HUES48 (cell line): ENCODE results near the gene ECM1.

ENCODE experiments used
- H3K27ac ChIP-seq: one replicate; pipeline ENCODE4 v1.7.0; 2013; ENCODE audit warnings: low read depth, low read length, inconsistent platforms
- H3K27me3 ChIP-seq: 2 replicates; pipeline ENCODE4 v1.6.1; 2013; ENCODE audit warnings: mild to moderate bottlenecking, low read length; ENCODE audit not compliant: control insufficient read depth, insufficient read depth
- H3K36me3 ChIP-seq: 2 replicates; pipeline ENCODE4 v1.6.1; 2013; ENCODE audit warnings: low read length; ENCODE audit not compliant: control insufficient read depth, insufficient read depth
- H3K4me1 ChIP-seq: 2 replicates; pipeline ENCODE4 v1.6.1; 2013; ENCODE audit warnings: mild to moderate bottlenecking, low read length; ENCODE audit not compliant: control insufficient read depth, insufficient read depth
- H3K4me3 ChIP-seq: 2 replicates; pipeline ENCODE4 v1.5.1; 2013; ENCODE audit warnings: mild to moderate bottlenecking, low read depth, low read length
- H3K9ac ChIP-seq: 2 replicates; pipeline ENCODE4 v1.6.1; 2013; ENCODE audit warnings: mild to moderate bottlenecking, low read depth, low read length, moderate library complexity
- H3K9me3 ChIP-seq: 2 replicates; pipeline ENCODE4 v1.6.1; 2013; ENCODE audit warnings: low read length; ENCODE audit not compliant: control insufficient read depth, insufficient read depth

ECM1 gene

GRCh38 chr1:150512846-150513245 lies 4.9 kb downstream of the ECM1 start:
- H3K27ac ChIP-seq: no peak overlapping the region
- H3K36me3 ChIP-seq: no peaks in the 10 kb centered on the region
- H3K9me3 ChIP-seq: no peaks in the 10 kb centered on the region
- no peaks in the 10 kb centered on the region for H3K27me3 ChIP-seq
- 0 out of 2 replicates have a peak, but pooled peaks cover 5% of the 10 kb centered on the region for H3K4me1 ChIP-seq
- no peak overlapping the region for H3K4me3 ChIP-seq
- H3K9ac ChIP-seq: no peak overlapping the region

- Histone ChIP-seq H3K27ac (no peak overlapping the region), H3K4me3 (no peak overlapping the region), H3K36me3 (no peaks in the 10 kb centered on the region), H3K9ac (no peak overlapping the region), H3K9me3 (no peaks in the 10 kb centered on the region), H3K27me3 (no peaks in the 10 kb centered on the region), H3K4me1 (0 out of 2 replicates have a peak, but pooled peaks cover 5% of the 10 kb centered on the region)
Observed at GRCh38 chr1:150513351-150513791, 5.5 kb downstream of the ECM1 start.

- no peaks in the 10 kb centered on the region for H3K9me3 ChIP-seq
- H3K27ac ChIP-seq: no peak overlapping the region
- H3K9ac ChIP-seq: no peak overlapping the region
- H3K27me3 ChIP-seq: no peaks in the 10 kb centered on the region
- no peaks in the 10 kb centered on the region for H3K36me3 ChIP-seq
- 0 out of 2 replicates have a peak, but pooled peaks cover 5% of the 10 kb centered on the region for H3K4me1 ChIP-seq
- H3K4me3 ChIP-seq: no peak overlapping the region
Observed at GRCh38 chr1:150514260-150514659, 6.4 kb downstream of the ECM1 start.

- H3K27me3 ChIP-seq: no peaks in the 10 kb centered on the region
- no peaks in the 10 kb centered on the region for H3K36me3 ChIP-seq
- H3K27ac ChIP-seq: peak overlapping the region; percentile 75
- H3K4me3 ChIP-seq: peak overlapping the region; percentile 87
- H3K9me3 ChIP-seq: no peaks in the 10 kb centered on the region
- peak overlapping the region; percentile 50 for H3K9ac ChIP-seq
- 0 out of 2 replicates have a peak, but pooled peaks cover 5% of the 10 kb centered on the region for H3K4me1 ChIP-seq
Observed at GRCh38 chr1:150514913-150515327, 7.0 kb downstream of the ECM1 start.

- H3K27ac ChIP-seq: peak within 1 kb of the TSS; percentile 75
- H3K9me3 ChIP-seq: no peaks in the 10 kb centered on the region
- 0 out of 2 replicates have a peak, but pooled peaks cover 5% of the 10 kb centered on the region for H3K4me1 ChIP-seq
- H3K36me3 ChIP-seq: no peaks in the 10 kb centered on the region
- peak within 1 kb of the TSS; percentile 59 for H3K9ac ChIP-seq
- H3K27me3 ChIP-seq: no peaks in the 10 kb centered on the region
- peak within 1 kb of the TSS; percentile 87 for H3K4me3 ChIP-seq
Observed at GRCh38 chr1:150515328-150516049, 7.6 kb downstream of the ECM1 start, which contains the start of gene FALEC. Gene FALEC (plus strand): TSS chr1:150515752.

GRCh38 chr1:150516050-150516591 lies 8.2 kb downstream of the ECM1 start:
- H3K27me3 ChIP-seq: no peaks in the 10 kb centered on the region
- 0 out of 2 replicates have a peak overlapping the region, but pooled peaks have one; percentile 3 for H3K9ac ChIP-seq
- 0 out of 2 replicates have a peak, but pooled peaks cover 5% of the 10 kb centered on the region for H3K4me1 ChIP-seq
- peak overlapping the region; percentile 87 for H3K4me3 ChIP-seq
- H3K27ac ChIP-seq: peak overlapping the region; percentile 22
- no peaks in the 10 kb centered on the region for H3K9me3 ChIP-seq
- H3K36me3 ChIP-seq: no peaks in the 10 kb centered on the region

- Histone ChIP-seq H3K36me3 (no peaks in the 10 kb centered on the region), H3K27ac (peak overlapping the region; percentile 22), H3K4me1 (0 out of 2 replicates have a peak, but pooled peaks cover 5% of the 10 kb centered on the region), H3K9me3 (no peaks in the 10 kb centered on the region), H3K4me3 (peak overlapping the region; percentile 87), H3K9ac (no peak overlapping the region), H3K27me3 (no peaks in the 10 kb centered on the region)
Observed at GRCh38 chr1:150516616-150517015, 8.7 kb downstream of the ECM1 start.

GRCh38 chr1:150521196-150521968 lies 13.5 kb downstream of the ECM1 start:
- H3K4me1 ChIP-seq: 0 out of 2 replicates have a peak, but pooled peaks cover 3% of the 10 kb centered on the region
- no peak overlapping the region for H3K27ac ChIP-seq
- H3K4me3 ChIP-seq: no peak overlapping the region
- H3K9ac ChIP-seq: no peak overlapping the region
- no peaks in the 10 kb centered on the region for H3K27me3 ChIP-seq
- no peaks in the 10 kb centered on the region for H3K36me3 ChIP-seq
- no peaks in the 10 kb centered on the region for H3K9me3 ChIP-seq

- Histone ChIP-seq H3K27me3 (no peaks in the 10 kb centered on the region), H3K36me3 (no peaks in the 10 kb centered on the region), H3K9ac (no peak overlapping the region), H3K27ac (no peak overlapping the region), H3K9me3 (no peaks in the 10 kb centered on the region), H3K4me3 (no peak overlapping the region), H3K4me1 (no peaks in the 10 kb centered on the region)
Observed at GRCh38 chr1:150525348-150525747, 17.4 kb downstream of the ECM1 start.

GRCh38 chr1:150528196-150528595 lies 20.3 kb downstream of the ECM1 start:
- H3K36me3 ChIP-seq: no peaks in the 10 kb centered on the region
- H3K9ac ChIP-seq: no peak overlapping the region
- no peaks in the 10 kb centered on the region for H3K4me1 ChIP-seq
- H3K27me3 ChIP-seq: no peaks in the 10 kb centered on the region
- no peak overlapping the region for H3K27ac ChIP-seq
- H3K4me3 ChIP-seq: no peak overlapping the region
- no peaks in the 10 kb centered on the region for H3K9me3 ChIP-seq
